BJ (cell line): ENCODE data around the gene TMEM19. TPM values are rescaled to one million over a fixed set of nuclear protein-coding genes. Genes with fewer than 3 reads are reported as not detected.

Experiments
- CTCF ChIA-PET: fragments of 350-600 bp; formaldehyde crosslinking; extraction: SDS; loops from one replicate; lab custom pipeline; 2021; ENCODE audit warnings: antibody characterized with exemption, inconsistent platforms; lab: Yijun Ruan, JAX
- POLR2A ChIA-PET: fragments of 300-600 bp; sonication (Branson Sonifier 250); formaldehyde crosslinking; extraction: SDS; loops from one replicate; lab custom pipeline; 2021; ENCODE audit warnings: antibody characterized with exemption; lab: Charles Lee
- DNase-seq: peaks from one replicate; pipeline ENCODE4 v3.0.0-alpha.2; 2011; ENCODE audit warnings: low read depth
- H3K27me3 ChIP-seq: 2 replicates; pipeline ENCODE4 v1.6.0; 2011; ENCODE audit warnings: low read length; ENCODE audit not compliant: control insufficient read depth, insufficient read depth
- H3K36me3 ChIP-seq: 2 replicates; pipeline ENCODE4 v1.5.1; 2011; ENCODE audit warnings: low read length; ENCODE audit not compliant: control insufficient read depth, insufficient read depth
- H3K4me3 ChIP-seq: 2 replicates; pipeline ENCODE4 v1.5.1; 2011; ENCODE audit warnings: low read depth, mild to moderate bottlenecking, control low read depth, low read length
- CTCF ChIP-seq: IDR thresholded peaks from 2 replicates; pipeline ENCODE4 v1.5.1; 2011; ENCODE audit warnings: low read depth, mild to moderate bottlenecking, control low read depth, inconsistent platforms, low read length, moderate library complexity; ENCODE audit not compliant: insufficient read depth
- polyA plus RNA-seq: library from polyadenylated mRNA; depleted of rRNA; stranded (reverse); fragments of >200 nt; gene quantifications from 2 replicates; pipeline ENCODE4 v1.2.3, GENCODE V29; 2011

Gene TMEM19
- polyA plus RNA-seq, 1 experiment = 18.4 TPM

- H3K36me3 ChIP-seq = peaks cover 4% of the 10 kb centered on the region
- DNase-seq = no peak
- no peak overlapping the region for H3K4me3 ChIP-seq
- ChIA-PET POLR2A (no interaction called here), CTCF (interaction anchor here (1.3 kb wide), 1 partner anchor 11 kb away, joined by 3 read pairs; no protein-coding TSS in a partner anchor)
- TF ChIP-seq CTCF = no peak
- H3K27me3 ChIP-seq = no peaks in the 10 kb centered on the region
These were observed 36.5 kb upstream of the TMEM19 start for GRCh38 chr12:71649401-71649800.

- H3K4me3 ChIP-seq = no peak overlapping the region
- H3K27me3 ChIP-seq = no peaks in the 10 kb centered on the region
- DNase-seq = no peak
- CTCF ChIA-PET = interaction anchor here (1.3 kb wide), 1 partner anchor 16 kb away, joined by 3 read pairs; no protein-coding TSS in a partner anchor
- POLR2A ChIA-PET = no interaction called here
- peaks cover 1% of the 10 kb centered on the region for H3K36me3 ChIP-seq
- TF ChIP-seq CTCF = no peak
These were observed 33.2 kb upstream of the TMEM19 start for GRCh38 chr12:71652656-71653055.

DNA sequence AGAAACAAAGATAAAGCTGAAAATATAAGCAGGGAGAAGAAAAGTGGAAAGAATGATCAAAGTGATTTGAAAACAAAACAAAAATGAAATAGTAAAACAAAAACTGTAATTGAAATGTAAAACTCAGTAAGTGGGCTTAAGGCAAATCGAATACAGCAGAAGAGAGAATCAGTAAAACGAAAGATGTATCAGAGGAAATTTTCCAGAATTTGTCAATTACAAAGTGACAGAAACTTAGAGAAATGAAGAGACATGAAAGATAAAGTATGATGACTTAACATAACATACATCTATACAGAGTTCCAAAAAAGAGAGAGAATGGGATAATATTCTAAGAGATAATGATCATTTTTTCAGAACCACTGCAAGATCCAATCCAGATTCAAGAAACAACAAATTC is 32.7 kb upstream of the TMEM19 start:
- ChIA-PET POLR2A (no interaction called here), CTCF (interaction anchor here (1.3 kb wide), 1 partner anchor 17 kb away, joined by 3 read pairs; no protein-coding TSS in a partner anchor)
- Histone ChIP-seq H3K27me3 (no peaks in the 10 kb centered on the region), H3K4me3 (no peak overlapping the region), H3K36me3 (peaks cover 1% of the 10 kb centered on the region)
- no peak for DNase-seq
- no peak for TF ChIP-seq CTCF

DNA sequence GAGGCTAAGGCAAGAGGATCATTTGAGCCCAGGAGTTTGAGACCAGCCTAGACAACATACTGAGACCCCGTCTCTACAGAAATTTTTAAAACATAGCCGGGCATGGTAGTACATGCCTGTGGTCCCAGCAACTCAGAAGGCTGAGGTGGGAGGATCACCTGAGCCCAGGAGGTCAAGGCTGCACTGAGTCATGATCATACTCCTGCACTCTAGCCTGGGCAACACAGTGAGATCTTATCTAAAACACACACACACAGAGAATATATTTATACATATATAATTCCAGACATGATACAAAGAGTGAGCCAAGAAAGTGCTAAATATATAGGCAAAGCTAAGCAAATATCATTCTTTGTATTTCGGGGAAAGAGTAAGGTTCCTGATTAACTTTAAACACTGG is 31.7 kb upstream of the TMEM19 start:
- Histone ChIP-seq H3K4me3 (no peak overlapping the region), H3K27me3 (no peaks in the 10 kb centered on the region), H3K36me3 (peaks cover 1% of the 10 kb centered on the region)
- POLR2A ChIA-PET = no interaction called here
- no peak for TF ChIP-seq CTCF
- DNase-seq = no peak
- CTCF ChIA-PET = no interaction called here

GRCh38 chr12:71655495-71655894 is 30.4 kb upstream of the TMEM19 start:
- ChIA-PET CTCF (interaction anchor here (1.0 kb wide), 1 partner anchor 19 kb away, joined by 3 read pairs; no protein-coding TSS in a partner anchor), POLR2A (no interaction called here)
- Histone ChIP-seq H3K36me3 (peaks cover 1% of the 10 kb centered on the region), H3K27me3 (no peaks in the 10 kb centered on the region), H3K4me3 (no peak overlapping the region)
- no peak for TF ChIP-seq CTCF
- DNase-seq = no peak
